Sigmoid colon (tissue), 4 donors: ENCODE data around the gene RPA1.

ENCODE experiments used
- EP300 ChIP-seq, 4 donors: sonication (generic); formaldehyde crosslinking; IDR thresholded peaks; one replicate each; pipeline ENCODE4 v1.6.1; 2017; ENCODE audit warnings: antibody characterized with exemption in 4 of 4
- POLR2A ChIP-seq, 2 donors: fragments of 450-650 bp; IDR thresholded peaks; one replicate each; pipeline ENCODE4 v1.6.1; 2016; ENCODE audit warnings: antibody characterized with exemption in 2 of 2, mild to moderate bottlenecking in 2 of 2, moderate library complexity in 2 of 2
- POLR2AphosphoS5 ChIP-seq, 4 donors: sonication (generic); formaldehyde crosslinking; IDR thresholded peaks; one replicate each; pipeline ENCODE4 v1.6.1; 2017; ENCODE audit warnings: antibody characterized with exemption in 4 of 4
- TF ChIP-seq, protein P1 (sequence below), 4 experiments: fragments of 450-650 bp in 3 of 4; fragments of 200-600 bp in 1 of 4; IDR thresholded peaks; one replicate each; pipeline ENCODE4 v1.5.1; 2016 to 2019; ENCODE audit warnings: antibody characterized with exemption in 4 of 4, mild to moderate bottlenecking in 3 of 4, moderate library complexity in 2 of 4

DNA sequence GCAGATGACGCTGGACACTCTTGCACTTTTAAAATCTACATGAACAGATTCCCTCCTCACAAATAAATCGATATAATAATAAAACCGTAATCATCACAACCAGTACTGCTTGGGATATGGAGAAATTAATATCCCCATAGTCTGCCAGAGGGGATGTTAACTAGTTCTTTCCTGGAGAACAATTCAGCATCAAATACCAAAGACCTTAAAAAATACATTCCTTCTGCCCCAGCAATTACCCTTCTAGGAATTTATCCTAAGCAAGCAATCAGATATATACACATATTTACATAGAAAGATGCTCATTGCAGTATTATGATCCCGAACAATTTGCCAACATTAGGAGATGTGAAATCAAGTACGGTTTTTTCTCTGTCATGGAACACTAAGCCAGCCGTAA, 21.9 kb upstream of the RPA1 start:
- TF ChIP-seq EP300 (IDR thresholded peaks at IDR 0.05): no peak
- TF ChIP-seq POLR2A (IDR thresholded peaks at IDR 0.05): no peak
- TF ChIP-seq, protein P1, sequence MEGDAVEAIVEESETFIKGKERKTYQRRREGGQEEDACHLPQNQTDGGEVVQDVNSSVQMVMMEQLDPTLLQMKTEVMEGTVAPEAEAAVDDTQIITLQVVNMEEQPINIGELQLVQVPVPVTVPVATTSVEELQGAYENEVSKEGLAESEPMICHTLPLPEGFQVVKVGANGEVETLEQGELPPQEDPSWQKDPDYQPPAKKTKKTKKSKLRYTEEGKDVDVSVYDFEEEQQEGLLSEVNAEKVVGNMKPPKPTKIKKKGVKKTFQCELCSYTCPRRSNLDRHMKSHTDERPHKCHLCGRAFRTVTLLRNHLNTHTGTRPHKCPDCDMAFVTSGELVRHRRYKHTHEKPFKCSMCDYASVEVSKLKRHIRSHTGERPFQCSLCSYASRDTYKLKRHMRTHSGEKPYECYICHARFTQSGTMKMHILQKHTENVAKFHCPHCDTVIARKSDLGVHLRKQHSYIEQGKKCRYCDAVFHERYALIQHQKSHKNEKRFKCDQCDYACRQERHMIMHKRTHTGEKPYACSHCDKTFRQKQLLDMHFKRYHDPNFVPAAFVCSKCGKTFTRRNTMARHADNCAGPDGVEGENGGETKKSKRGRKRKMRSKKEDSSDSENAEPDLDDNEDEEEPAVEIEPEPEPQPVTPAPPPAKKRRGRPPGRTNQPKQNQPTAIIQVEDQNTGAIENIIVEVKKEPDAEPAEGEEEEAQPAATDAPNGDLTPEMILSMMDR (IDR thresholded peaks at IDR 0.05): no peak
- TF ChIP-seq POLR2AphosphoS5 (IDR thresholded peaks at IDR 0.05): no peak
